Suppressor macrophage (primary cell): Measurements from ENCODE around the gene SEPSECS.
A peak's percentile ranks its signal among the peaks of the same experiment; 100 is the strongest.
"Not testable (repeated sequence)": the region's sequence is repeated elsewhere in the genome, so short reads cannot be mapped to it uniquely, and the experiment has no call there.

ENCODE experiments used
- DNase-seq, 4 experiments: peaks; one replicate each; pipeline ENCODE4 v3.0.0-alpha.2; 2020 to 2022

Gene SEPSECS

DNA sequence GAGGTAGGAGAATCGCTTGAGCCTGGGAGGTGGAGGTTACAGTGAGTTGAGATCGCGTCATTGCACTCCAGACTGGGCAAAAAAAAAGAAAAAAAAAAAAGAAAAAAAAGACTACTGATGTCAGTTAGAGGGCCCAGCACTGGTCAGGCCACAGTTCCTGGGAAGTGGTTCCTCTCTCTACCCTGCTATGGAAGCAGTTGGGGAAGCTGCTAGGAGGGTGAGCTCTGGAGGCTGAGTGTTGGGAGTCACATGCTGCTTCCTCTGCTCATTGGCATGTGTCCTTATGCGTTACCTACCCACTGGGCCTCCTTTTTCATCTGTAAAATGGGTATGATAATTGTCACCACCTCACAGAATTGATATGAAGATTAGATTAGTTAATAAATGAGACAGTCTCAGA, 50.7 kb downstream of the SEPSECS start:
- DNase-seq = peak; percentile 35 to 59 (median 54)

DNA sequence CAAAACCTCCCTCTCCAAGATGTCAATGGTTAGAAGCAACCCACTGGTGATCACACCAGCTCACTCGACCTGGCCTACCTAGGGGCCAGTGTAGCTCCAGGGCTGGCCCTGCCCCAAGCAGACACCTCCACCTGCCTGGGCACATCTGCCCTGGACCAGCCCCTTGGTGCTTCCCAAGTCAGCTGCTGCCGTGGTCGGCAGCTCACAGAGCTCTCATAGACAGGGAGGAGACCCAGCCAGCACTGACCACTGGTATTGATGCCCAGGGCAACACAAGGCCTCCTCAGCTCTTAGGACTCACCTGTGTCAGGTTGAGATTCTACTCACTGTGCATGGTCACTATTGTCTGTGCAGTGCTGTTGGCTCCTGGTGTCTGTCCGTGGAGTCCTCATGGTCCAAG, 51.7 kb downstream of the SEPSECS start:
- no peak for DNase-seq

DNA sequence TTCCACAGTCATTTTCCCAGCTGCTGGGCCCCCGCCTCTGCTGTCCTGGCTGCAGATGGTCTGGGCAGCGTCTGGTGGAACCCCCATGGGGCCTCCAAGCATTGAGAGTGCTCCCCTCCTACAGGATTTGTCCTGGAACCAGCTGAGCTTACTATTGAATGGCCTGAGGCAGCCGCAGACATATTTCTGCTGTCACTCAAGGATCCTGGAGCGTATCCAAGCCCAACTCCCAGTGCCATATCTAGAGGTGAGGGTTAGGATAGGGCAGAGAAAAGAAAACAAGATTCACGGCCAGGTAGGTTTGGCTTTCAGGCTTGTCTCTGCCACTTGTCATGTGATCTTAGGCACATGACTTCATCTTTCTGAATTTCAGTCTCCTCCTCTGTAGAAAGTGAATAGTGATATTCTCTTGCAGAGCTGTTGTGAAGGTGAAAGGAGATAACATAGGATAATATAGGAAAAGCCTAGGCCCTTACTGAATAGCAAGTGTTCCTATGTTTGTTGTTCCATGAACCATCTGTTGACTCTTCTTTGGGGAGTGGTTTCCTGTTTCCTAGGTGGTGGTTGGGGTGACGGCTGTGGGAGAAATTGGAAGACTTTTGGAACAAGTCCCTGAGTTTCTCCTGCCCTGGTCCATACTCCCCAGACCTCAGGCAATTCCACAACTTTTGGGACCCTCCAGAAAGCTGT, 52.3 kb downstream of the SEPSECS start:
- no peak for DNase-seq

DNA sequence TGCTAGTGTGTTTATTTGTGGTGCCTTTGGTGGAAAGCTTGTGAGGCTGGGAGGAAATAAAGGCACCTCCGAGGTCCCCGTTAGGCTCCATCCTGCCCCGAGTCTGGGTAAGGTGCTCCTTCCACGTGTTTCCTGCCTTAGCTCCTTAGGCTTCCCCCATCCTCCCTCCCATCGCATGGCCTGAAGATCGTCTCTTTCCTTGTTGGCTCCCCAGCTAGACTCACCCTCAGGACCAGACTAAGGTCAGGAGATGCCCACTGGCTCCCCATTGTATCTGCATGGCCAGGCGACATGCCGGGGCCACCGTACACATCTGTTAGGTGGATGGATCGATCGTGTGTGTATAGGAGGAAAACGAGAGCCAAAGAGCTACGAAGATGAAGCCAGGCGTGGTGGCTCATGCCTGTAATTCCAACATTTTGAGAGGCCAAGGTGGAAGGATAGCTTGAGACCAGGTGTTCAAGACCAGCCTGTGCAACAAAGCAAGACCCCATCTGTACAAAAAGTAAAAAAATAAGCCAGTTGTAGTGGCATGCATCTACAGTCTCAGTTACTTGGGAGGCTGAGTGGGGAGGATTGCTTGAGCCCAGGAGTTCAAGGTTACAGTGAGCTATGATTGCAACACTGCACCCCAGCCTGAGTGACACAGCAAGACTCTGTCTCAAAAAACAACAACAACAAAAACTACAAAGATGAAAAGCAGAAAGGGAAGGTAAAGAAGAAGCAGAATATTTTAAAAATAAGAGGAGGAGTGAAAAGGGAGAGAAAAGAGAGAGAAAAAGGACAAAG, 53.7 kb downstream of the SEPSECS start:
- no peak for DNase-seq

DNA sequence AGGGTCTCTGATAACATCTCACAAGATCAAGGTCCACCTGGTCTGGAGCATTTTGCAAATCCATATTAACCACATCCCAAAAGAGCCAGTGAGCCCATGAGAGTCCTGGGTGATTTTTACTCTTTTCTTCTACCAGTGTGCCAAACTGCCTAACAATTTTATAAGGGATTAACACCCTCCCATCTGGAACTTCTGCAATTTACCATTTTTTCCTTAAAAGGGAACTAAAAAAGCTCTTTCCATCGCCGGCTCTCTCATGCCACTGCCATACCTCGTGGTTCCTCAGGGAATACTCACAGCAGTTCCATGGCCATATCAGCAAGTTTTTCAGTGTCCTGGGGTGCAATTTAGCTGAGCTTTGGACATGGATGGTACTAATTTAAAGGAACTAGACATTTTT, 55.7 kb downstream of the SEPSECS start:
- DNase-seq = peak; percentile 64 to 74 (median 70)

DNA sequence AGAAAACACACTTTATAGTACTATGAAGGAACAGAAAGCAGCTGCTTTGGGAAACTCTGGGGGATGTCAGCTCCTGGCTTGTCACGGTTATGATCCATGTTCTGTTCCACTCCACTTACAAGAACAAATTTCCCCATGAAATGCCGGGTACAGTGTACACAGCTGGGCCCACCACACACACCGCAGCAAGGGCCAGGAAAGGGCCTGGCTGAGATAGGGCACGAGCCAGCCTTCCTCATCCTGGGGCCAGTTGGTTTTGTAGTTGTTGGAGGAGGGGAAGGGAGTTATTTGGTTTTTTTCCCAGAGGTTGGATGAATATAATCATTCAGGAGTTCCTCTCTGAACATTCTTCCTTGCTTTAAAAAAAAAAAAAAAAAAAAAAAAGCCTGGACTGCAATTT, 56.8 kb downstream of the SEPSECS start:
- no peak for DNase-seq

DNA sequence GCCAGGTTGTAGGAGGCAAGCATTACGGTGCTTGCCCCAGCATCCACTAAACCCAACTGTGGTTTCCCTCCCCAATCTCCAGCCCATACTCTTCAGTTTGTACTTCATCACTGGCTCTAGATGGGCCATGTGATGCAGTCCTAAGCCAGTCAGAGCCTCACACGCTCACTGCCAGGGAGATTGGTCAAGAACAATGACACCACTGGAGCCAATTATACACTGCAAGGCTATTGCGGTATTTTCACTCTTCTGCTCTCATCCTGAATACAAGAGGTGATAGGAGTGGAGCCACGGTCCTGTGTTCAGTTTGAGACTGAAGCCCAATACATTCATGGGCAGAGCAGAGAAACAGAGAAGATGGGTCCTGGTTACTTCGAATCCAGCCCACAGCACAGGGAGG, 58.4 kb downstream of the SEPSECS start:
- DNase-seq = no peak

DNA sequence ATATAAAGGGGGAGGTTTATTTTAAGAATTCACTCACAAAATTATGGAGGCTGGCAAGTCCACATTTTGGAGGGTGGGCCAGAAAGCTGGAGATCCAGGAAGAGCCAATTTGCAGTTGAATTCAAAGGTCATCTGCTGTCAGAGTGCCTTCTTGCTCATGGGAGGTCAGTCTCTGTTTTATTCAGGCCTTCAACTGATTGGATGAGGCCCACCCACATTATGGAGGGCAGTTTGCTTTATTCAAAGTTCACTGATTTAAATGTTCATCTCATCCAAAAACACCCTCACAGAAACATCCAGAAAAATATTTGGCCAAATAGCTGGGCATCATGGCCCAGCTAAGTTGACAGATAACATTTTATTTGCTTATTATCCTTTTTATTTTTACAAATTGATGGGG, 59.5 kb downstream of the SEPSECS start:
- DNase-seq = no peak

DNA sequence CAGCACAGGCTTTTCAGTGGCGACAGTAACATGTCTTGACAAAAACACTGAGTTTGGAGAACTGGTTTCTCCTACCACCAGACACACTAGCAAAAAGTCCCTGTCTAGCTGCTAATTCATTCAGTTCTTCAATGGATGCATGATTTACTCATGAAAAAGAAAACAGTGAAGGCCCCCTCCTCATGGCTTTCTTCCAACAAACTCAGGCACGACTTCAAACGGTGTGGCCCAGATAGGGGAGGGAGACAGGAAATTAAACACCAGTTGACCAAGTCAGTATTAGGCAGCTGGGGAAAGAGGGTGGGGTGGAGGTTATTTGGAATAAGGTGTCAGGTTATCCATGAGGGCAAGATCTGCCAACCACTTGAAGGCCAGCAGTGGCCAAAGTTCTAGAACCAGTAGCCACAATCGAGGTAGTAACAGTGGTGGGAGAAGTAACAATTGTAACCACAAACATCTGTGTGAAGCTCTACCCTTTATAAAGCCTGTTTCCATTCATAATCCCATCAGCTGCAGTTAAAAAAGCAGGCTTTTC, 60.2 kb downstream of the SEPSECS start:
- no peak for DNase-seq

DNA sequence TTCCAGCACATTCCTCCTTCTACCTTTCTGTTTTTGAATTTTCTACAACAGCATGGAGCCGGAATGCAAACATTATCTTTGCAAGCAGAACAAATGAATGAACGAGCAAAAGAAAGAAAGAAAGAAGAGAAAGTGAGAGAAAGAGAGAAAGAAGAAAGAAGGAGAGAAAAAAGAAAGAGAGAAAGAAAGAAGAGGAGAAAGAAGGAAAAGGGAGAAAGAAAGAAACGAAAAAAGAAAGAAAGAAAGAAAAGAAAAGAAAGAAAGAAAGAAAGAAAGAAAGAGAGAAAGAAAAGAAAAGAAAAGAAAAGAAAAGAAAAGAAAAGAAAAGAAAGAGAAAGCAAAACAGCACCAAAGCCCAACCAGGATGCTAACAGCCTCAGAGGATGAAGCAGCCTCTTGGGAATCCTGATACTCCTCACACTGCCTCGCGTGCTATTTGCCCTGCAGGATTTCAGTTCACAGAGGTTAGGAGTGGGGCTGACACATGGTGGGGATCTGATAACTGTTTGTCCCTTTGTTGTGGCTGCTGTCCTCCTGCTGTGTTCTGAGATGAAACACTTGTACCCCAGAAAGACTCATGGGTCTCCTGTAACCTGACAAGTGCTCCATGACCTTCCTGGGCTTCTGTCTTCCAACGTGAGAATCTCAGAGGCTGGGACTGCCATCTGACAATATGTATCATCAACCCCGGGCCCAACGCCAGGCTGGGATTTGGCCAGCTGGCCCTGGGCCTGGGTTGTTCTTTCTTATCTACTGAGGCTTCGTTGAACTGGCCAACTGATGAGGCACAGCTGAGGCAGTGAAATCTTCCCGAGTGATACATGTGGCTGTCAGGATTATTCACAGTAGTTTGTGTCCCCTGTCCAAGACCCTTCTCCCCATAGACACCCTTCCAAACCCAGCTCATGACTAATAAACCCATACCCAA, 61.0 kb downstream of the SEPSECS start:
- no peak for DNase-seq

DNA sequence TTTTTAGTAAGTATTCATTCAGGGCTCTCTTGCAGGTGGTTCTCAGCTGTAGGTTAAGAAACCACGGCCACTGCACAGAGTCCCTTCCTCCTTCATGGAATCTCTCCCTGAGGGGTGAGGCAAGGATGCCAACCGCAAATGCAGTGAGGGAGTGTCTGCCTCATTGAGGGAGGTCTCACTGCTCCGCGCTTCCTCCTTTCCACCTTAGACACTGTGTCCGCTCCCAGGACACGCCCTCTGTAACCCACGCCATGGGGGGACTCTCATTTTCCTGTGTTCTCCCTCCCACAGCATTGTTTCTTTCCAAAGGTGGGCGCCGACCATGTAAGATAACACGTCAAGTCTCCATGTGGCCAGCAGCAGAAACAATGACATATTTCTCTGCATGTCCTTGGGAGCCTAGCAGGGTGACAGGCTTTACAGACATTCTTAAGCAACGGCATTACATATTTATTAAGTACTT, 63.2 kb downstream of the SEPSECS start:
- DNase-seq = no peak

DNA sequence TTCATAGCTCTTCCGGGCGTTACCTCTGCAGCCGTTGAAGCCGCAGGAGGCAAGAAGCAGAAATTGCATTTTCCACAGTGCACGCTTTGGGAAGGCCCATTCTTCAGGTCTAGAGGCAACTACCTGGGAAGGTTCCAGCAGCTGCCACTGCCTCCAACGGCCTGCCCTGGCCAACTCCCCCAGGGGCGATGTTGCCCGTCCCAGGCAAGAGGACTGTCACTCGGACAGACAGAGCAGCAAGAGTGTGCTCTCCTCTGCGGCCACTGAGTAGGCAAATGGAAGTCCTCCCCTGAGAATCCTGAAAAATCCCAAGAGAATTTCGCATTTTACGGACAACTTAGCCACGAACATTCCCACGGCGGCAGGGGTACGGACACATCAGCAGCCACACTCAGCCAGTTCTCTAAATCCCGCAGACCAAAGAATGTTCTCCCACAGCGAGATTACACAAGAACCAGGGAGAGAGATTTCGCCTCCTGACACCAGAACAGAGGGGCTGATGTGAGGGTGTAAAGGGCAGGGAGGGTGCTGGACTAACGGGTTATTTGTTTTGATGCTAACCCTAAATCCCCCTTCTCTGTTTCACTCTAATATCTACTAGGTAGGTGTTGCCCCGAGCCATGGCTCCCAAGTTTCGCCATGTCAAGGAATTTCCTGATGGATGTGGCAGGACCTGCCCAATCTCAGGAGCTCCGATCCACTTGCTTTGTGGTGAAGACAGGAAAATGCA, 63.8 kb downstream of the SEPSECS start:
- DNase-seq = no peak

DNA sequence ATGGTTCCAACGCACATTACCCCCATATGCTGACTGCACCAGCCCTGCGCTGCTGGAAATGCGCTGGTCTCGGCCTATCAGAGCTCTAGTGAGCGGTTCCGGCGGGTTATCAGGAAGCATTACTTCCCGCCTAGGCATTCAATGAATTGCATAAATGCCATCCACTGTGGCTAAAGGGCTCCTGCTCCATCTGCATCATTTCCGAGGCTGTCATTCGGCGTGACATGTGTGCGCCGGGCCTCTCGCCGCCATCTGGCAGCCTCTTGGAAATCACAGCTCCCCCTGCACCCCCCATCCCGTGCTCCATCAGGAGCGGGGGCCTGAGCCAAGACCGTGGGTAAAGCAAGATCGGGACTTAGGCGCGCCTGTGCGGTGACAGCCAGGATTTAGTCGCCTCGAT, 64.4 kb downstream of the SEPSECS start:
- DNase-seq = no peak

DNA sequence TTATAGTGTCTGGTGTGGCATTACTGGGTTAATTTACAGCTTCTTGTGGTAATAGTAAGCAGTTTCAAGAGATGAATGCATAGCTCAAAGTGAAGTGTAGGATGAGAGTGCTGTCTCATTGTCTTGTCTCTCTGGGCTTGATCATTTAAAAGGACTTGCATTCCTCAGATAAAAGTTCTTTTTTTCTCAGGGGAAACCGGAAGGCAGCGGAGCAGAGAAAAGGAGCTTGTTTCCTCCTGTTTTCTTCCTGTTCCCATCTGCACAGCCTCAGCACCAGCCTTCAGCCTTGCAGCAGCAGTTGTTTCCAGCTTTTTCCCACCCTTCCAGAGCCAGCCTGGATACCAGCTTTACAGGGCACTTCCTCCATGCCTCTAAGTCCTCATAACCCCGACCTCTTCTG, 68.1 kb downstream of the SEPSECS start:
- no peak for DNase-seq

DNA sequence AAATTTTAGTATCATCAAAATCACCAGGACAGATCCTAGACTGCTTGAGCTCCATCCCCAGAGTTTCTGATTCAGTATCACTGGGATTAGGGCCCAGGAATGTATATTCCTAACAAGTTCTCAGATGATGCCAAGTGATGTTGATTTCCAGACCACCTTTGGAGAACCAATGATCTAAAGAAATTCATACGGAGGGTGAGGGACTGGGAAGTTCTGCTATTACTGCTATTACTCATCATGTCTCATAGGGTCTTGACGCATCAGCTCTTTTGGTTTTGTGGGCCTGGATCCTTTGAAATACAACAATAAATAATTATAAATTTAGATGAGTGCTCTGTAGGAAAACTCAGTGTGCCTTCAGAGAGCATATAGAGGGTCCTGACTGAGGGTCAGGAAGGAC, 69.7 kb downstream of the SEPSECS start:
- DNase-seq = peak in 2 of 4 experiments; percentile 40 to 57

DNA sequence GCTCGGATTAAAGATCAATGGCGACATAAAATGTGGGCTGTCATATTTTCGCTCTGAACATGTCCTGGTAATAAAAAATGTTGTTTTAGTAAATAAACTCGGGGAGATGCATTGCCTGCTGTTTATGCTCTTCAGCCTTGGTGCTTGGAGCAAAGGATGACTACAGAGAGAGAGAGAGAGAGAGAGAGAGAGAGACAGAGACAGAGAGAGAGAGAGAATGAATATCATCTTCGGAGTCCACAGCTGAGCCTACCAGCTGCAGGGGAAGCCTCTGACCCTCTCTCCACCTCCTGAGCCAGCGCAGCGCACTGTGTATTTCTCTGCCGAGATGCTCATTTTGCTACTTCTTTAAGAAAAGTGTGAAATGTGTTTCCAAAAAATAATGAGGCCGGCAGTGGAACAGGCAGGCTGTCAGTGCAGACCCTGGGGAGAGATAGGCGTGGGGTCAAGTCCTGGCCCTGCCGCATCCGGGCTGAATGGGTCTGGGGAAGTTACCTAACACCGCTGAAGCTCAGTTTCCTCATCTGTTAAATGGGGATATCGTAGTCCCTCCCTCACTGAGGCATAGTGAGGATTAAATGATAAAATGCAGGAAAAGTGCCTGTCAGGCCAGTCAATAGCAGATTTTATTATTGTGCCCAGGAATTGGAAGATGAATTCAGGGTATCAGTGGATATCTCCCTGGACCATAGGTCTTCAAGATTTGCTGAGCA, 71.0 kb downstream of the SEPSECS start:
- no peak for DNase-seq

DNA sequence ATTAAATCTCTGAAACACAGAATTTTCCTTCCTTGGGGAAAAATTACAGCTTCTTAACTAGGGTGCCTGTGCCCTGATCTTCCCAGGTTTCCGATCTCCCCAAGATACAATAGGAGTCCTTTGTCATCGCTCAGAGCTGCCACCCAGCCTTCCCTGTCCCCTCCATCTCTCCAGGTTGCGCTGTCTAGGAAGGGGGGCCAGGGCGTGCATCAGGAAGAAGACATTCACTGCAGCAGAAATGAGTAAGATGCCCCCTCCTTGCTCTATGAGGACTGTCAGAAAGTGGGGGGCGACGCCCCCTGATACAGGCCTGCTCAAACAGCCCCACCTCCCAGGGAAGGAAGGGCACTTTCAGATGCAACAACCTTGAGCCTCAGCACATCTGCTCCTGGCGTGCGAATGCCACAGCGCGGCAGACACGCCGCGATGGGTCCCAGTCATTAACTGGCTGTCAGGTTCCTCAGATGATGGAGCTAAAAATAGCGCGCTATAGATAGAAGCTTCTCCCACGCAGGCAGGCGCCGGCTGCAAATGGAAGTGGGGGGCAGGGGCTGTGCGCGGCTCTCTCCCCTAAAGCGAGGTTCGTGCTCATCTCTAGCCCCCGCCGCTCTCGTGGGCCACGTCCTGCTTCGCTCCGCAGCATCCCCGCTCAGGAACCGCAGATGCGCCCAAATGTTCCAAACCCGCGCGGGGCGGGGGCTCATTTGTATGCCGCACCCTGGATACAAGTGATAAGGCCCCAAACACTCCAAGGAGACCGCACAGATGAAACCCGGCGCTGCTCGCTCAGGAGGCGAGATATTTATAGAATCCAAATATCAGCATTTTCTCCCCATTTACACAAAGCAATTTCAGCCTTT, 71.9 kb downstream of the SEPSECS start:
- peak; percentile 65 to 84 (median 80) for DNase-seq

DNA sequence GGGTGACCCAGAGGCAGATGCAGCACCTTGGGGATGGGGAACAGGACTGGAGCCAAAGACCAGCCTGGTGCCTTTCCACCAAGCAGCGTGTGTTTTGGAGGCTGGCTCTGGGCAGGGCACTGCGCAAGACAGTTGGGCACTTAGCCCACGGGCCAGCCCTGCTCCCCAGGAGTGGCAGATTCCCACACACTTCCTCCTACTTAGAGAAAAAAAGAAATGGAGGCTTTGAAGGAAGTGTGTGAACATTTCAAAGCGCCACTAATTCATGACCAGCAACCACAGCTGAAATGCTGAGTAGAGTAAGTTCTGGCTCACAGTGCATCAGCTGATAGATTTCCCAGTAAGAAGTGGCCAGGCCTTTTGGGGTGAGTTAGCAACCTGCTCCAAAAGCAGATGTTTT, 74.6 kb downstream of the SEPSECS start:
- DNase-seq = peak; percentile 88 to 95 (median 94)

DNA sequence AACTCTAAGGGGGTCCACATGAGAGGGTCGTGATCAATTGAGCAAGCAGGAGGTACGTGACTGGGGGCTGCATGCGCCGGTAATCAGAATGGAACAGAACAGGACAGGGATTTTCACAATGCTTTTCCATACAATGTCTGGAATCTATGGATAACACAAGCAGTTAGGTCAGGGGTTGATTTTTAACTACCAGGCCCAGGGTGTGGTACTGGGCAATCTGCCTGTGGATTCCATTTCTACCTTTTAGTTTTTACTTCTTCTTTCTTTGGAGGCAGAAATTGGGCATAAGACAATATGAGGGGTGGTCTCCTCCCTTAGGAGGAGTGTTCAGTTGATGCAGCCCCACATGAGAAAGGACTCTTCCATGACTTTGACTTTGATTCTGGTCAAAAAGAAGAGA, 76.8 kb downstream of the SEPSECS start:
- DNase-seq = not testable (repeated sequence)

DNA sequence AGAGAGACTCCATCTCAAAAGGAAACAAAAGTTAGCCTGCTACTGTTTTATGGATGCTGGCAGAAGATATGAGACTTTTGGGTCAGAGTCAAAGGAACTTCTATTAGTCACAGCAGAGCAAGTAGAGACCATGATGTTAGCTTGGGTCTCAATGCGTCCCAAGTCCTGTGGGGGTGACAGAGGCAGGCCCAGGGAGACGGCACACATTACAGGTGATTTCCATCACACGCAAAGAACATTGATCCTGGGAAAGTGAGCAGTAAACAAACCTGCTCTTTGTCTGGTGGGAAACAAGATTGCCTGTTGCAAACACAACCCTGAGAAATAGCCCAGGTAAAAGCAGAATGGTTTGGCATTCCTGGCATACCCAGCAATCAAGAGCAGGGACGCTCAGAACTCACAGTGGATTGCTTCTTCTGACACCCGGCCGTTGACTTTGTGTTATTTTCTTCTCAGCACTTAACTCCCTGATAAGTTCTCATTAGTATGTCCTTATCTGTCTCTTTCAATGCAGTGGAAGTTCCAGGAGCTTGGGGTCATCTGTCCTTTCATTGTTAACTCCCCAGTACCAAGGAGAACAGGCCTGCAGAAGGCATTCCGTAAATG, 78.3 kb downstream of the SEPSECS start:
- no peak for DNase-seq
